ENCODE measurements around the gene DAPK2. TPM values are rescaled to one million over a fixed set of nuclear protein-coding genes. Genes with fewer than 3 reads are reported as not detected.

The DAPK2 gene
- total and polyA plus RNA-seq, 2 of the 13 experiments (the other 11 are each of a cell fraction or from before 2014, with no cell fraction given), result 0.33 to 0.63 TPM

DNA sequence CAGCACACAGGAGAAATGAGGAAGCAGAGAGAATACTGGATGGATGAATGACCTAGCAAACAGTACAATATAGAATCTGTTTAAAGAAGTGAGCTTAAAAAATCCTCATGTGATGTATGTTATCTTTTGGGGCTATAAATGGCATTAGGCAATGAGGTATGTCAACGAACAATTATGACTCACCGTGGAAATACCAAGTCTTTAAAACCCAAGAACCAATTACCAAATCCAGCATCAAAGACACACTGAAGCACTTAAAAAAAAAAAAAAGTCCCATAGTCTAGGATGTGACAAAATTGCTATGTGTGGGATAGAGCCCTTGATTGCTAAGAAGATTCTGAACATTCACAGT lies 176.3 kb downstream of the DAPK2 start (continued):
- TF ChIP-seq ZNF878 (CRISPR knock-in tag; IDR thresholded peaks at IDR 0.05) (no peak), NR2F1 (CRISPR knock-in tag; IDR thresholded peaks at IDR 0.05) (no peak), SRSF9 (IDR thresholded peaks at IDR 0.05; ENCODE audit: borderline replicate concordance, insufficient read depth, low read depth, low read length, poor library complexity, severe bottlenecking) (no peak), ZNF777 (CRISPR knock-in tag; IDR thresholded peaks at IDR 0.05) (no peak), PCBP2 (optimal IDR thresholded peaks at IDR 0.05; ENCODE audit: low read depth, low read length, poor library complexity, severe bottlenecking) (no peak)
- TF ChIP-seq, protein P1, sequence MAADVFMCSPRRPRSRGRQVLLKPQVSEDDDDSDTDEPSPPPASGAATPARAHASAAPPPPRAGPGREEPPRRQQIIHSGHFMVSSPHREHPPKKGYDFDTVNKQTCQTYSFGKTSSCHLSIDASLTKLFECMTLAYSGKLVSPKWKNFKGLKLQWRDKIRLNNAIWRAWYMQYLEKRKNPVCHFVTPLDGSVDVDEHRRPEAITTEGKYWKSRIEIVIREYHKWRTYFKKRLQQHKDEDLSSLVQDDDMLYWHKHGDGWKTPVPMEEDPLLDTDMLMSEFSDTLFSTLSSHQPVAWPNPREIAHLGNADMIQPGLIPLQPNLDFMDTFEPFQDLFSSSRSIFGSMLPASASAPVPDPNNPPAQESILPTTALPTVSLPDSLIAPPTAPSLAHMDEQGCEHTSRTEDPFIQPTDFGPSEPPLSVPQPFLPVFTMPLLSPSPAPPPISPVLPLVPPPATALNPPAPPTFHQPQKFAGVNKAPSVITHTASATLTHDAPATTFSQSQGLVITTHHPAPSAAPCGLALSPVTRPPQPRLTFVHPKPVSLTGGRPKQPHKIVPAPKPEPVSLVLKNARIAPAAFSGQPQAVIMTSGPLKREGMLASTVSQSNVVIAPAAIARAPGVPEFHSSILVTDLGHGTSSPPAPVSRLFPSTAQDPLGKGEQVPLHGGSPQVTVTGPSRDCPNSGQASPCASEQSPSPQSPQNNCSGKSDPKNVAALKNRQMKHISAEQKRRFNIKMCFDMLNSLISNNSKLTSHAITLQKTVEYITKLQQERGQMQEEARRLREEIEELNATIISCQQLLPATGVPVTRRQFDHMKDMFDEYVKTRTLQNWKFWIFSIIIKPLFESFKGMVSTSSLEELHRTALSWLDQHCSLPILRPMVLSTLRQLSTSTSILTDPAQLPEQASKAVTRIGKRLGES (CRISPR knock-in tag; IDR thresholded peaks at IDR 0.05; ENCODE audit: borderline replicate concordance), result no peak

DNA sequence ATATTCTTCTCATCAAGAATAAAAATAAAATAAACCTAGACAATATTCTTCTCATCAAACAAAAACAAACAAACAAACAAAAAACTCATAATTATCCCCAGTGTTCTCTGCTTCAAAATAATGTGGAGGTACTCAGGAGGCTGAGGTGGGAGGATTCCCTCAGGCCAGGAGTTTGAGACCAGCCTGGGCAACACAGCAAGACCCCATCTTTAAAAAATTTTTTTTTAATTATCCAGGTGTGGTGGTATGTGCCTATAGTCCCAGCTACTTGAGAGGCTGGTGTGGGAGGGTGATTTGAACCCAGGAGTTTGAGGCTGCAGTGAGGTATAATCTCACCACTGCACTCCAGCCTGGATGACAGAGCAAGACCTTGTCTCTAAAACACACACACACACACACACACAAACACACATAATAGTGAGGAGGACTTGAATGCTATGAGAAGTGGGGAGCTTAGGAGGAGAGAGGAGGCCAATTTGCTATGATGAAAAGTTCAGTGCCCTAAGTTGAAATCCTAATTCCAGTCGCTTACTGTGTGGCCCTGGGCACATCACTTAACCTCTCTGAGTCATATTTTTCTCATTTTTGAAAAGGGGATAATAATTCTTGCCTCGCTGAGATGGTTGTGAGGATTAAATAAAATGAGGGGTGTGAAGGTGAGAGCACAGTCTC lies 176.8 kb downstream of the DAPK2 start:
- POLR2A ChIA-PET, result no interaction called here
- Histone ChIP-seq H3K4me1 (ENCODE audit: insufficient read depth, low read length) (no peaks in the 10 kb centered on the region), H4K20me1 (ENCODE audit: insufficient read depth, low read length) (no peaks in the 10 kb centered on the region), H3K4me3 (replicated peaks in 1 of 3; ENCODE audit: insufficient read depth in 1 of 3, low read depth in 2 of 3, low read length in 3 of 3) (no peak overlapping the region), H3K36me3 (replicated peaks in 1 of 2; ENCODE audit: control insufficient read depth in 1 of 2, insufficient read depth in 2 of 2, low read length in 2 of 2) (no peaks in the 10 kb centered on the region), H3K9ac (ENCODE audit: insufficient read depth, low read depth, low read length) (no peak overlapping the region), H3K79me2 (ENCODE audit: insufficient read depth, low read length) (no peaks in the 10 kb centered on the region), H3K4me2 (ENCODE audit: low read depth, low read length) (no peak overlapping the region), H3K27me3 (ENCODE audit: control insufficient read depth in 1 of 2, insufficient read depth in 2 of 2, low read length in 2 of 2) (no peaks in the 10 kb centered on the region; a peak in 1 of 5 replicates), H2AFZ (ENCODE audit: low read length) (no peak overlapping the region), H3K27ac (ENCODE audit: extremely low read length, insufficient read depth, low read length) (no peak overlapping the region), H3K9me3 (ENCODE audit: low read length) (no peaks in the 10 kb centered on the region)
- CTCF ChIA-PET (ENCODE audit: low intra/inter-chr PET ratio, low total read pairs), result no interaction called here
- DNase-seq (ENCODE audit: low spot score), result no peak
- intact Hi-C loops (cut with micrococcal nuclease; ENCODE audit: unreplicated experiment), result no loop called here
- FAIRE-seq, result no peak
- in situ Hi-C loops (cut with HindIII; ENCODE audit: extremely low pct_ligation_motif_present, low pct_unique_long_range_greater_than_20kb), result no loop called here
- 0% methylated on average over 2 of the region's 2 CpGs for WGBS (ENCODE audit: low lambda C conversion rate)
- TF ChIP-seq MAFG (CRISPR knock-in tag; IDR thresholded peaks at IDR 0.05), result no peak
- TF ChIP-seq ZNF274 (CRISPR knock-in tag; IDR thresholded peaks at IDR 0.05), result no peak
- no peak for TF ChIP-seq FIP1L1 (IDR thresholded peaks at IDR 0.05; ENCODE audit: borderline replicate concordance, insufficient read depth, low read depth, low read length)
- TF ChIP-seq SMYD3 (CRISPR knock-in tag; IDR thresholded peaks at IDR 0.05), result no peak
- no TSS peak for BruUV-seq (replicated peaks)
- ATAC-seq, result no peak

Data from HepG2 (cell line).